ENCODE data around the gene SMG7. TPM values are rescaled to one million over a fixed set of nuclear protein-coding genes. Genes with fewer than 3 reads are reported as not detected.

The SMG7 gene
- total RNA-seq, 2 experiments from 2014 or later, result 45.0 to 185 TPM

DNA sequence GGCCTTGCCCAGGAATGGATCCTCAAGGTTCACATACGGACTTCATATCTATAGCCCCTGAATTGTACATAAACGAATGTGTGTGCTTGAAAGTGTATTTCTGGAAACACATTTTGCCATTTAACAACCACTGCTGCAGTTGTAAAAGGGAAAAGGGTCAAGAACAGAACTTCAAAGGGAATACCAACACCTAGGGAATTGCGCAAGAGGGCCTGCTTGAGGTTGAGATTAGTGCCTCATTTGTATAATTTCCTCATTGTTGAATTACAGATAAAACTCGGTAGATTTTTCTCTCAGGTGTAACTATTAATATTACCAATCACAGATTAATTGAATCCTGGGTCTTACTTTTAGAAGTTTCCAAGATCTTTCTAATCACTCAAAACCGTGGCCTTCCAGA is 111.8 kb downstream of the SMG7 start:
- CTCF ChIA-PET (ENCODE audit: unreplicated experiment), result no interaction called here
- H3K4me1 ChIP-seq (ENCODE audit: insufficient read depth, low read length, poor library complexity, severe bottlenecking), result peaks cover 57% of the 10 kb centered on the region
- H2AFZ ChIP-seq (ENCODE audit: low read length), result peak overlapping the region; percentile 49; the same call in 1 of the 2 replicates
- no peaks in the 10 kb centered on the region for H3K9me3 ChIP-seq (ENCODE audit: low read length)
- BruUV-seq (replicated peaks), result no TSS peak
- peak; percentile 14 for DNase-seq (ENCODE audit: low spot score)
- intact Hi-C loops (cut with micrococcal nuclease; ENCODE audit: unreplicated experiment), result loop anchor here (2.0 kb wide), 1 partner anchor 51 kb away; the partner anchor contains the start of gene ARPC5
- peaks cover 4% of the 10 kb centered on the region; the same call in 1 of the 2 replicates for H3K79me2 ChIP-seq (ENCODE audit: insufficient read depth, low read depth, low read length)
- H4K20me1 ChIP-seq (ENCODE audit: insufficient read depth, low read length), result no peaks in the 10 kb centered on the region
- peak overlapping the region; percentile 52 for H3K4me3 ChIP-seq (ENCODE audit: low read depth, low read length, poor library complexity, severe bottlenecking)
- H3K27ac ChIP-seq (ENCODE audit: low read depth, low read length, poor library complexity, severe bottlenecking), result peak overlapping the region; percentile 73
- H3K36me3 ChIP-seq (ENCODE audit: insufficient read depth, low read length), result no peaks in the 10 kb centered on the region
- no peak for TF ChIP-seq EZH2phosphoT487 (IDR thresholded peaks at IDR 0.05; ENCODE audit: borderline replicate concordance, low read depth, low read length)
- no peaks in the 10 kb centered on the region for H3K9me2 ChIP-seq (ENCODE audit: insufficient read depth, low read length)
- H3K4me2 ChIP-seq (ENCODE audit: low read length), result peak overlapping the region; percentile 69
- POLR2A ChIA-PET, result no interaction called here

- Histone ChIP-seq H2AFZ (ENCODE audit: low read length) (no peak overlapping the region), H3K4me1 (ENCODE audit: insufficient read depth, low read length, poor library complexity, severe bottlenecking) (peaks cover 63% of the 10 kb centered on the region), H3K36me3 (ENCODE audit: insufficient read depth, low read length) (no peaks in the 10 kb centered on the region), H4K20me1 (ENCODE audit: insufficient read depth, low read length) (no peaks in the 10 kb centered on the region), H3K4me3 (ENCODE audit: low read depth, low read length, poor library complexity, severe bottlenecking) (peak overlapping the region; percentile 52), H3K9me2 (ENCODE audit: insufficient read depth, low read length) (no peaks in the 10 kb centered on the region), H3K9me3 (ENCODE audit: low read length) (no peaks in the 10 kb centered on the region), H3K27ac (ENCODE audit: low read depth, low read length, poor library complexity, severe bottlenecking) (peak overlapping the region; percentile 73), H3K4me2 (ENCODE audit: low read length) (peak overlapping the region; percentile 69), H3K79me2 (ENCODE audit: insufficient read depth, low read depth, low read length) (peaks cover 4% of the 10 kb centered on the region; the same call in 1 of the 2 replicates)
- BruUV-seq (replicated peaks), result no TSS peak
- DNase-seq (ENCODE audit: low spot score), result peak; percentile 69
- POLR2A ChIA-PET, result no interaction called here
- CTCF ChIA-PET (ENCODE audit: unreplicated experiment), result no interaction called here
- TF ChIP-seq CTCF (conservative IDR thresholded peaks at IDR 0.05; ENCODE audit: low read length) (no peak), EZH2phosphoT487 (IDR thresholded peaks at IDR 0.05; ENCODE audit: borderline replicate concordance, low read depth, low read length) (no peak)
- intact Hi-C loops (cut with micrococcal nuclease; ENCODE audit: unreplicated experiment), result loop anchor here (2.0 kb wide), 1 partner anchor 50 kb away; the partner anchor contains the start of gene ARPC5
These were observed 112.7 kb downstream of the SMG7 start for GRCh38 chr1:183585038-183585437.

- Histone ChIP-seq H3K9me2 (ENCODE audit: insufficient read depth, low read length) (no peaks in the 10 kb centered on the region), H3K9me3 (ENCODE audit: low read length) (peaks cover 4% of the 10 kb centered on the region; the same call in 1 of the 2 replicates), H4K20me1 (ENCODE audit: insufficient read depth, low read length) (no peaks in the 10 kb centered on the region), H3K27ac (ENCODE audit: low read depth, low read length, poor library complexity, severe bottlenecking) (no peak overlapping the region), H3K36me3 (ENCODE audit: insufficient read depth, low read length) (no peaks in the 10 kb centered on the region; the same call in 1 of the 2 replicates), H3K4me2 (ENCODE audit: low read length) (no peak overlapping the region), H3K4me3 (ENCODE audit: low read depth, low read length, poor library complexity, severe bottlenecking) (no peak overlapping the region), H3K79me2 (ENCODE audit: insufficient read depth, low read depth, low read length) (peaks cover 4% of the 10 kb centered on the region; the same call in 1 of the 2 replicates), H3K4me1 (ENCODE audit: insufficient read depth, low read length, poor library complexity, severe bottlenecking) (peaks cover 66% of the 10 kb centered on the region), H2AFZ (ENCODE audit: low read length) (no peak overlapping the region)
- intact Hi-C loops (cut with micrococcal nuclease; ENCODE audit: unreplicated experiment), result no loop called here
- TF ChIP-seq EZH2phosphoT487 (IDR thresholded peaks at IDR 0.05; ENCODE audit: borderline replicate concordance, low read depth, low read length) (no peak), CTCF (conservative IDR thresholded peaks at IDR 0.05; ENCODE audit: low read length) (no peak)
- ChIA-PET CTCF (ENCODE audit: unreplicated experiment) (no interaction called here), POLR2A (interaction anchor here (0.6 kb wide), 3 partner anchors 16 to 93 kb away, joined by 3 to 4 read pairs (median 3); no protein-coding TSS in a partner anchor)
- BruUV-seq (replicated peaks), result no TSS peak
- no peak for DNase-seq (ENCODE audit: low spot score)
These were observed 114.2 kb downstream of the SMG7 start for GRCh38 chr1:183586455-183586854.
